Kidney (tissue), 14 donors: ENCODE results near the gene PPARG. TPM values are rescaled to one million over a fixed set of nuclear protein-coding genes. Genes with fewer than 3 reads are reported as not detected.

ENCODE experiments used
- DNase-seq, 5 donors: peaks; one replicate each; pipeline ENCODE4 v3.0.0-alpha.2; 2013 to 2020
- FAIRE-seq: peaks from 2 replicates; lab custom pipeline; 2012; peaks lifted over from hg19 to GRCh38; lab: Jason Lieb, UNC
- H3K27ac ChIP-seq, 2 donors: one replicate each; pipeline ENCODE4 v1.7.0; 2013; ENCODE audit warnings: low read depth in 2 of 2, low read length in 2 of 2, inconsistent platforms in 1 of 2
- H3K27me3 ChIP-seq: one replicate; pipeline ENCODE4 v1.7.1; 2013; ENCODE audit warnings: low read length, inconsistent platforms; ENCODE audit not compliant: control insufficient read depth, insufficient read depth
- H3K36me3 ChIP-seq, 3 donors: one replicate each; pipeline versions ENCODE4 v1.7.0 to v1.7.1; 2013; ENCODE audit warnings: low read length in 3 of 3, control low read depth in 1 of 3, inconsistent platforms in 1 of 3; ENCODE audit not compliant: insufficient read depth in 3 of 3, control insufficient read depth in 2 of 3
- H3K4me1 ChIP-seq, 3 donors: one replicate each; pipeline versions ENCODE4 v1.7.0 to v1.7.1; 2013; ENCODE audit warnings: low read length in 3 of 3, inconsistent platforms in 1 of 3, low read depth in 1 of 3; ENCODE audit not compliant: control insufficient read depth in 2 of 3, insufficient read depth in 2 of 3
- H3K4me3 ChIP-seq, 3 donors: one replicate each; pipeline versions ENCODE4 v1.7.0 to v1.8.1; 2013; ENCODE audit warnings: low read length in 3 of 3, control low read depth in 1 of 3, inconsistent platforms in 1 of 3
- H3K9ac ChIP-seq, 3 donors: one replicate each; pipeline versions ENCODE4 v1.7.0 to v1.7.1; 2013; ENCODE audit warnings: low read length in 3 of 3, control low read depth in 1 of 3, inconsistent platforms in 1 of 3
- H3K9me3 ChIP-seq, 3 donors: one replicate each; pipeline versions ENCODE4 v1.7.0 to v1.7.1; 2013; ENCODE audit warnings: low read length in 3 of 3, control low read depth in 1 of 3, inconsistent platforms in 1 of 3; ENCODE audit not compliant: control insufficient read depth in 2 of 3, insufficient read depth in 1 of 3
- intact Hi-C: fragments of 100-400 bp; cut with DNase I; formaldehyde crosslinking; loops from one replicate; pipeline ENCODE4 v1.11.1; 2022
- polyA plus RNA-seq: library from polyadenylated mRNA; stranded (reverse); fragments of 350-450 nt; fragmentation: Illumina TruSeq; extraction: RNeasy Lipid Tissue Mini Kit (QIAGEN cat#74804); gene quantifications from one replicate; pipeline ENCODE4 v1.2.3, GENCODE V29; 2014; ENCODE audit warnings: low read depth, low replicate concordance; ENCODE audit not compliant: insufficient read depth
- total RNA-seq: library from RNA; stranded (reverse); fragmentation: NEBNext Ultra II Directional; extraction: Animal tissue kit (Norgen Biotek cat#: 25700); gene quantifications from one replicate; pipeline ENCODE4 v1.2.1, GENCODE V29; 2021
- TF ChIP-seq, protein P1 (sequence below): IDR thresholded peaks from 3 replicates; pipeline ENCODE4 v1.5.1; 2012; ENCODE audit warnings: mild to moderate bottlenecking, moderate library complexity, borderline replicate concordance; ENCODE audit not compliant: insufficient read depth; ENCODE audit errors: extremely low read depth
- donor health status: control.
- donor health status: control.
- donor health status: control.
- donor health status: control.
- donor health status: control.
- donor health status: DM: yes; HTN: yes; CAD: no.
- donor health status: Normal renal cell carcinoma (clear cell type).

The PPARG gene
- total and polyA plus RNA-seq, 2 donors from 2014 or later, result 19.0 to 19.2 TPM

DNA sequence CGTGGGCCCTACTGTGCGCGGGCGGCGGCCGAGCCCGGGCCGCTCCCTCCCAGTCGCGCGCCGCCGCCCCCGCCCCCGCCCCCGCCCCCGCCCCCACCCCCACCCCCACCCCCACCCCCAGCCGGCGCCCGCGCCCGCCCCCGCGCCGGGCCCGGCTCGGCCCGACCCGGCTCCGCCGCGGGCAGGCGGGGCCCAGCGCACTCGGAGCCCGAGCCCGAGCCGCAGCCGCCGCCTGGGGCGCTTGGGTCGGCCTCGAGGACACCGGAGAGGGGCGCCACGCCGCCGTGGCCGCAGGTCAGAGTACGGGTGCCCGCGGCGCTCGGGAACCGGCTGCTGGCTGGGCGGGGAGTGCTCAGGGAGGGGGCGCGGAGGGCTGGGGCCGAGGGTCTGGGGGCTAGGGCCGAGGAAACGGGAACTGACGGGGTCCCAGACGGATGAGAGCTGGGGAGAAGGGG is 1.1 kb upstream of the PPARG start:
- Histone ChIP-seq H3K4me3 (peak overlapping the region; percentile 39 to 85 (median 74)), H3K36me3 (no peaks in the 10 kb centered on the region), H3K9me3 (no peaks in the 10 kb centered on the region), H3K27ac (peak overlapping the region; percentile 91 to 94), H3K9ac (peak overlapping the region in 2 of 3 donors; percentile 60 to 91), H3K27me3 (peaks cover 7% of the 10 kb centered on the region), H3K4me1 (peaks cover 0 to 4% (median 0%) of the 10 kb centered on the region in 3 donors)
- TF ChIP-seq, protein P1, sequence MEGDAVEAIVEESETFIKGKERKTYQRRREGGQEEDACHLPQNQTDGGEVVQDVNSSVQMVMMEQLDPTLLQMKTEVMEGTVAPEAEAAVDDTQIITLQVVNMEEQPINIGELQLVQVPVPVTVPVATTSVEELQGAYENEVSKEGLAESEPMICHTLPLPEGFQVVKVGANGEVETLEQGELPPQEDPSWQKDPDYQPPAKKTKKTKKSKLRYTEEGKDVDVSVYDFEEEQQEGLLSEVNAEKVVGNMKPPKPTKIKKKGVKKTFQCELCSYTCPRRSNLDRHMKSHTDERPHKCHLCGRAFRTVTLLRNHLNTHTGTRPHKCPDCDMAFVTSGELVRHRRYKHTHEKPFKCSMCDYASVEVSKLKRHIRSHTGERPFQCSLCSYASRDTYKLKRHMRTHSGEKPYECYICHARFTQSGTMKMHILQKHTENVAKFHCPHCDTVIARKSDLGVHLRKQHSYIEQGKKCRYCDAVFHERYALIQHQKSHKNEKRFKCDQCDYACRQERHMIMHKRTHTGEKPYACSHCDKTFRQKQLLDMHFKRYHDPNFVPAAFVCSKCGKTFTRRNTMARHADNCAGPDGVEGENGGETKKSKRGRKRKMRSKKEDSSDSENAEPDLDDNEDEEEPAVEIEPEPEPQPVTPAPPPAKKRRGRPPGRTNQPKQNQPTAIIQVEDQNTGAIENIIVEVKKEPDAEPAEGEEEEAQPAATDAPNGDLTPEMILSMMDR, result no peak
- intact Hi-C loops, result no loop called here
- FAIRE-seq (no peak), DNase-seq (peak; percentile 44 to 87 (median 67))

DNA sequence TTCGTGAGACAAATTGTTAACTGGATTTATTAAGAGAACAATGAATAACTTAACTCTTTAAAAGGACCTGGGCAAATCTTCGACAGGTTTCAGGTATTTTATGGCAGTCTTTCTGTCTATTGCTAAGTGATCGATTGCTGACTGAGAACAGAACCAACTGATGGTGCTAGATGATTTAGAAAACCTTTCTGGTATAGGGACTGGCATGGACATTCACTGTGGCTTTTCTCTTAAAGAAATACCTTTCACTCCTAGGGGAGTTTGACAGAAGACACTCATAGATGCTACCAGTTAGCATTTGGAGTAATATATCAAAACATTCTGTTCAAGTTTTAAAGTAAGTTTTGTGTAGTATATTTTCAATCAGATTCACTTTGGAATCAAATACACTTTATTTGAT is 654 bp downstream of the PPARG start:
- H3K9ac ChIP-seq, result peak overlapping the region in 1 of 3 donors; percentile 47
- no peaks in the 10 kb centered on the region for H3K36me3 ChIP-seq
- peak overlapping the region; percentile 44 to 85 (median 70) for H3K4me3 ChIP-seq
- no peak for DNase-seq
- TF ChIP-seq, protein P1, result no peak
- no peak for FAIRE-seq
- intact Hi-C loops, result no loop called here
- H3K9me3 ChIP-seq, result no peaks in the 10 kb centered on the region
- peaks cover 0 to 4% (median 0%) of the 10 kb centered on the region in 3 donors for H3K4me1 ChIP-seq
- no peak overlapping the region for H3K27ac ChIP-seq
- peaks cover 7% of the 10 kb centered on the region for H3K27me3 ChIP-seq

DNA sequence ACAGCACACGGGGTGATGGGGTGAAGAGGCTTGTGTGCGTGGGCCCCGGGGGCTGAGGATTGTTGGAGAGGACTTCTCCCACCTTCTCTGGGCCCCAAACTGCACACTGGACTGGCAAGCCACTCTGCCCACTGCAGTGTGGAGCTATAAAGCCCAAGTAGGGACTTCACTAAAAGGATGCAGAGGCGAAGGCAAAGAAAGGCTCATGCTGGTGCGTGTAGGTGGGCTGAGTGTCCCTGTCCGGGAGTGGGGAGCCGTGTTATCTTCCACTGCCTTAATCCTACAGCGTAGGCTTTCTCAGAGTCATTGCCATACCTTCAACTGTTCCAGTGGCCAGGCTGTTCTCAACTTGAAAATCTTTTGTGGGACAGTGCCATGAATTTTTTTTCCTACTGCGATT is 3.9 kb downstream of the PPARG start:
- peaks cover 2% of the 10 kb centered on the region for H3K27me3 ChIP-seq
- DNase-seq (no peak), FAIRE-seq (no peak)
- H3K4me3 ChIP-seq, result no peak overlapping the region
- no peaks in the 10 kb centered on the region for H3K4me1 ChIP-seq
- no peak overlapping the region for H3K27ac ChIP-seq
- TF ChIP-seq, protein P1, result no peak
- intact Hi-C loops, result no loop called here
- H3K9ac ChIP-seq, result no peak overlapping the region
- H3K9me3 ChIP-seq, result no peaks in the 10 kb centered on the region
- no peaks in the 10 kb centered on the region for H3K36me3 ChIP-seq
